ENCODE measurements around the gene NEGR1.

DNA sequence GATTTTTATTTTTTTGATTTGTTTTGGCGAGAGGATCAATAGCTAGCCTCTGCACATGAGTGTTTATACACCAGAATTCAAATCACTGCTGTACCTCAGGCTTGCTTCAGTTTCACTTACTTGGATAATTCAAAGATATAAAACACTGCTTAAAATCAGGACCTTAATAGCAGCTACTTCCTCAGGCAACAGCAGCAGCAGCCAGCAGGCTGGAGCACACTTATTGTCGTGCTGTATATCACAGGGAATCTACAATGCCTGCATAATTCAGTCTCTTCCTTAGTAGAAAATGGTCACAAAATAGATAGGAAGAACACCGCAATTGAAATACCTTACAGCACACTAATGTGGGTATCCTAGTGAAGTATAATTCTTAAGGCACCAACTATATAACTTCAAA, 497.3 kb downstream of the NEGR1 start:
- no peak for TF ChIP-seq EP300 (IDR thresholded peaks at IDR 0.05)
- no peak for TF ChIP-seq POLR2A (IDR thresholded peaks at IDR 0.05)

All from ovary (tissue), 1 donor.